GM13976 (cell line): ENCODE measurements around the gene SNED1.

Experiments used
- DNase-seq: peaks from one replicate; pipeline ENCODE4 v3.0.0; 2012; ENCODE audit warnings: low spot score
- CTCF ChIP-seq: IDR thresholded peaks from 2 replicates; pipeline ENCODE4 v1.5.1; 2012; ENCODE audit warnings: borderline replicate concordance, mild to moderate bottlenecking; ENCODE audit not compliant: insufficient read depth; ENCODE audit errors: extremely low read depth, missing control alignments, control extremely low read depth
- in situ Hi-C: fragments of 300-500 bp; cut with MboI; formaldehyde crosslinking; loops from one replicate; pipeline ENCODE4 v1.12.0; 2022; ENCODE audit warnings: low sequenced_read_pairs, mixed read lengths, inconsistent platforms; ENCODE audit not compliant: unreplicated experiment

The SNED1 gene

GRCh38 chr2:240960971-240961876, 37.2 kb upstream of the SNED1 start:
- peak; percentile 27 for DNase-seq
- no peak for TF ChIP-seq CTCF
- in situ Hi-C loops, result no loop called here

DNA sequence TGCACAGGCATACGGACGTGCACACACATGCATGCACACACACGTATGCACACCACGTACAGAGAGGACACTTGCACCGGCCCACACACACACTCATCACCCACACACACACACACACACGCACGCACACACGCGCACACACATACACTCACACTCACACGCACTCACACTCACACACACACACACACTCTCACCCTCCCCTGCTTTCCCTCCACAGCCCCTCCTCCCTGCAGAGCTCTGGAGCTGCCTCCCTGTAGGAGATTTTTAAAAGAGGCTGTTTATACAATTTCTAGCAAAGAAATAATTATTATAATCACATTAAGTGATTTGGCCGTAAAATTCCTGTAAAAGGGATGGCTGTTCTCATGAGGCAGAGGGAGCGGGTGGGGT, 36.5 kb upstream of the SNED1 start:
- in situ Hi-C loops, result no loop called here
- DNase-seq, result no peak
- TF ChIP-seq CTCF, result no peak

DNA sequence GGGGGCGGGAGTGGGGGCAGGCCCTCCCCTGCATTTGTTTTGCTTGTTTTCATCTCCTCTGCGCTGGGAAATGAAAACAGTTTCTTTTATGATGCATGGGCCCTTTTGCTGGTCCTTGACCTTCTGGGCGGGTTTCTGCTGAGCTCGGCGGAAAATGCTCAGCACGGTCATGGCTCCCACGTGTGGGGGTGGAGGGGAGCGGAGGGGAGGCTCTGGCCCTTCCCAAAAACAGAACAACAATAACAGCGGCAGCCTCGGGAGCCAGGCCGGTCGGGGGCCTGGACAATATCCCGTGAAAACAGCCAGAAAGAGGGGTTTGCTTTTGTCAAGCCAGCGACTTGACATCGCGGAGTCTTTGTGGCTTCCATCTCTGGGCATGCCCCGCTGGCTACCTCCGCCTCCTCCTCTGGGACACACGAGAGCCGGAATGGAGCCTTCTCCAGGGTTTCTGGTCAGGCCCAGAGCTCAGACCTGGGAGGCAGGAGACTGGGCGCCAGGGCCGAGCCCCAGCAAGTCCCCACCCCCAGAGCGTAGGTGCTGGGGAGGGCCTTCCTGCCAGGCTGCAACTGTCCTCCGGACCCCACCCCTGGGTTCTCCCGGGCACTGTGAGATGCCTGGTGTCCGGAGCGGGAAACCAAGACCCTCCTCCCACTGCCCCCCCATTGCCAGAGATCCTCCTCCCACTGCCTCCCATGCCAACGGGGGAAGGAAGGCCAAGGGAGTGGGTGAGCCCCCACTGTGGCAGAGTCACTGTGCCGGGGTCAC, 35.9 kb upstream of the SNED1 start:
- DNase-seq, result no peak
- TF ChIP-seq CTCF, result no peak
- in situ Hi-C loops, result no loop called here

GRCh38 chr2:240963065-240963867, 35.2 kb upstream of the SNED1 start:
- in situ Hi-C loops, result no loop called here
- no peak for DNase-seq
- TF ChIP-seq CTCF, result no peak

GRCh38 chr2:240963868-240964703, 34.3 kb upstream of the SNED1 start:
- DNase-seq, result no peak

More at GRCh38 chr2:240963868-240964703, 34.3 kb upstream of the SNED1 start:
- no peak for TF ChIP-seq CTCF
- in situ Hi-C loops, result no loop called here
